HL-60 (cell line): ENCODE results near the gene PLEKHA5.

Experiments
- DNase-seq, 2 experiments: peaks; one replicate each; pipeline ENCODE4 v3.0.0-alpha.2; 2010 to 2020; ENCODE audit warnings: low read depth in 1 of 2, low spot score in 1 of 2
- H3K27ac ChIP-seq: fragments of 250-450 bp; sonication (Bioruptor Pico); replicated peaks from 2 replicates; pipeline ENCODE4 v1.5.1; 2020; ENCODE audit warnings: mild to moderate bottlenecking, moderate library complexity
- H3K27me3 ChIP-seq: fragments of 250-450 bp; sonication (Bioruptor Pico); 2 replicates; pipeline ENCODE4 v1.5.1; 2021; ENCODE audit warnings: mild to moderate bottlenecking, moderate library complexity; ENCODE audit not compliant: insufficient read depth, poor library complexity, severe bottlenecking
- H3K4me3 ChIP-seq: replicated peaks from 2 replicates; pipeline ENCODE4 v1.5.1; 2011; ENCODE audit warnings: mild to moderate bottlenecking, control low read depth, low read length; ENCODE audit not compliant: insufficient read depth
- GABPA ChIP-seq: IDR thresholded peaks from 2 replicates; pipeline ENCODE4 v1.6.1; 2012; ENCODE audit warnings: low read depth
- POLR2AphosphoS5 ChIP-seq: IDR thresholded peaks from 2 replicates; pipeline ENCODE4 v1.6.1; 2012; ENCODE audit warnings: low read depth
- SPI1 ChIP-seq: IDR thresholded peaks from 2 replicates; pipeline ENCODE4 v1.6.1; 2012; ENCODE audit warnings: low read depth, mild to moderate bottlenecking, borderline replicate concordance
- TF ChIP-seq, protein P1 (sequence below): IDR thresholded peaks from 2 replicates; pipeline ENCODE4 v1.6.1; 2012; ENCODE audit warnings: low read depth; ENCODE audit not compliant: insufficient replicate concordance
- TF ChIP-seq, protein P2 (sequence below): IDR thresholded peaks from one replicate; pipeline ENCODE4 v1.5.1; 2011; ENCODE audit warnings: low read length, control low read depth, inconsistent platforms; ENCODE audit not compliant: insufficient read depth

The PLEKHA5 gene

DNA sequence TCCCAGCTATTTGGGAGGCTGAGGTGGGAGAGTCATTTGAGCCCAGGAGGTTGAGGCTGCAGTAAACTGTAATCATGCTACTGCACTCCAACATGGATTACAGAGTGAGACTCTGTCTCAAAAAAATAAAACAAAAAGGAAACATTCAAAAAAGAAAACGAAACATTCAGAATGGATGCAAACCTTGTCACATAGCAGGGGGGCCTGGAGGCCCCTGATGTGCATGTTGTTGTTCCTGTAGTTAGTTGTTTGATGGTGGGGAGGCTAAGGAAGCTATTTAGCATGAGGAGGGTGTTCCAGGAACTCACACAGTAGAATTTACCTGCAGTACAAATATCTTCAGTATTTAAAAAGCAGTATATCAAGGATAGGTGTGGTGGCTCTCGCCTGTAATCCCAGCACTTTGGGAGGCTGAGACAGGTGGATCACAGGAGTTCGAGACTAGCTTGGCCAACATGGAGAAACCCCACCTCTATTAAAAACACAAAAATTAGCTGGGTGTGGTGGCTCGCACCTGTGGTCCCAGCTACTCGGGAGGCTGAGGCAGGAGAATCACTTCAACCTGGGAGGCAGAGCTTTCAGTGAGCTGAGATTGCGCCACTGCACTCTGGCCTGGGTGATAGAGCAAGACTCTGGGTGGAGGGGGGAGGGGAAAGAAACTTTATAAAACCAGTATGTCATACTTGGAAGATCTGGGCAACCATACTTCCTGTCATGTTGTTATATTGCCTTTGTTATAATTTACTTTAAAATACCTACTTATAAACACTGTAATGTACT, 292.2 kb downstream of the PLEKHA5 start:
- TF ChIP-seq, protein P1, sequence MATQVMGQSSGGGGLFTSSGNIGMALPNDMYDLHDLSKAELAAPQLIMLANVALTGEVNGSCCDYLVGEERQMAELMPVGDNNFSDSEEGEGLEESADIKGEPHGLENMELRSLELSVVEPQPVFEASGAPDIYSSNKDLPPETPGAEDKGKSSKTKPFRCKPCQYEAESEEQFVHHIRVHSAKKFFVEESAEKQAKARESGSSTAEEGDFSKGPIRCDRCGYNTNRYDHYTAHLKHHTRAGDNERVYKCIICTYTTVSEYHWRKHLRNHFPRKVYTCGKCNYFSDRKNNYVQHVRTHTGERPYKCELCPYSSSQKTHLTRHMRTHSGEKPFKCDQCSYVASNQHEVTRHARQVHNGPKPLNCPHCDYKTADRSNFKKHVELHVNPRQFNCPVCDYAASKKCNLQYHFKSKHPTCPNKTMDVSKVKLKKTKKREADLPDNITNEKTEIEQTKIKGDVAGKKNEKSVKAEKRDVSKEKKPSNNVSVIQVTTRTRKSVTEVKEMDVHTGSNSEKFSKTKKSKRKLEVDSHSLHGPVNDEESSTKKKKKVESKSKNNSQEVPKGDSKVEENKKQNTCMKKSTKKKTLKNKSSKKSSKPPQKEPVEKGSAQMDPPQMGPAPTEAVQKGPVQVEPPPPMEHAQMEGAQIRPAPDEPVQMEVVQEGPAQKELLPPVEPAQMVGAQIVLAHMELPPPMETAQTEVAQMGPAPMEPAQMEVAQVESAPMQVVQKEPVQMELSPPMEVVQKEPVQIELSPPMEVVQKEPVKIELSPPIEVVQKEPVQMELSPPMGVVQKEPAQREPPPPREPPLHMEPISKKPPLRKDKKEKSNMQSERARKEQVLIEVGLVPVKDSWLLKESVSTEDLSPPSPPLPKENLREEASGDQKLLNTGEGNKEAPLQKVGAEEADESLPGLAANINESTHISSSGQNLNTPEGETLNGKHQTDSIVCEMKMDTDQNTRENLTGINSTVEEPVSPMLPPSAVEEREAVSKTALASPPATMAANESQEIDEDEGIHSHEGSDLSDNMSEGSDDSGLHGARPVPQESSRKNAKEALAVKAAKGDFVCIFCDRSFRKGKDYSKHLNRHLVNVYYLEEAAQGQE: no peak
- no peak for TF ChIP-seq GABPA
- TF ChIP-seq, protein P2, sequence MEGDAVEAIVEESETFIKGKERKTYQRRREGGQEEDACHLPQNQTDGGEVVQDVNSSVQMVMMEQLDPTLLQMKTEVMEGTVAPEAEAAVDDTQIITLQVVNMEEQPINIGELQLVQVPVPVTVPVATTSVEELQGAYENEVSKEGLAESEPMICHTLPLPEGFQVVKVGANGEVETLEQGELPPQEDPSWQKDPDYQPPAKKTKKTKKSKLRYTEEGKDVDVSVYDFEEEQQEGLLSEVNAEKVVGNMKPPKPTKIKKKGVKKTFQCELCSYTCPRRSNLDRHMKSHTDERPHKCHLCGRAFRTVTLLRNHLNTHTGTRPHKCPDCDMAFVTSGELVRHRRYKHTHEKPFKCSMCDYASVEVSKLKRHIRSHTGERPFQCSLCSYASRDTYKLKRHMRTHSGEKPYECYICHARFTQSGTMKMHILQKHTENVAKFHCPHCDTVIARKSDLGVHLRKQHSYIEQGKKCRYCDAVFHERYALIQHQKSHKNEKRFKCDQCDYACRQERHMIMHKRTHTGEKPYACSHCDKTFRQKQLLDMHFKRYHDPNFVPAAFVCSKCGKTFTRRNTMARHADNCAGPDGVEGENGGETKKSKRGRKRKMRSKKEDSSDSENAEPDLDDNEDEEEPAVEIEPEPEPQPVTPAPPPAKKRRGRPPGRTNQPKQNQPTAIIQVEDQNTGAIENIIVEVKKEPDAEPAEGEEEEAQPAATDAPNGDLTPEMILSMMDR: no peak
- no peak for TF ChIP-seq POLR2AphosphoS5
- TF ChIP-seq SPI1: no peak

DNA sequence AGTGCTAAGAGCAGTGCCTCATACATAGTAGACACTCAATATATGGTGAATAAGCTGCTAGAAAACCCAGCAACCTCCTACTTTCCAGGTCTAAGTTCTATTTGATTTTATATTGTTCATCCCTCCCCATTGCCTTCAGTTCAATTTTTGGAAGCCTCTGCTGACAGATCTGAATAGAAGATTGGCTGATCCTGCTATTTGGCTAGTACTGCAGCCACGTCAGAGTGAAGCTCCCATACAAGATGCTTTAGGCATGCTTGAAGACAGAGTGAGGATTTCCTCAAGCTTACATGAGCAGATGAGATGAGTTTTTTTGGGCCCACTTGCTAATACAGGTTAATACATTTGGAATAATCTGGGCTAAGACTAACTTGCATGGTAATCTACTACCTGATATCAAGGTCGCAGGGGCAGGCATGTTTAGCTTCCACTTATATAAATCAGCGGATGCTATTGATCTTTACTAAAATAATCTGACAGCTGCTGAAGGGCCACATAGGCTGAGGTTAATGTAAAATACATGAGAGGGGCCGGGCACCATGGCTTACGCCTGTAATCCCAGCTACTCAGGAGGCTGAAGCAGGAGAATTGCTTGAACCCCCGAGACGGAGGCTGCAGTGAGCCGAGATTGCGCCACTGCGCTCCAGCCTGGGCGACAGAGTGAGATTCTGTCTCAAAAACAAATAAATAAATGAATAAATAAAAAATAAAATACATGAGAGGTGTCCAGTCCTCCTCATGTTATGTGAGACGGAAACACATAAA, 293.8 kb downstream of the PLEKHA5 start:
- Histone ChIP-seq H3K4me3 (no peak overlapping the region), H3K27ac (no peak overlapping the region), H3K27me3 (no peaks in the 10 kb centered on the region)
- TF ChIP-seq SPI1: no peak
- TF ChIP-seq, protein P1: no peak
- TF ChIP-seq POLR2AphosphoS5: no peak
- no peak for TF ChIP-seq GABPA
- TF ChIP-seq, protein P2: no peak
- DNase-seq: no peak

More for the DNA sequence above, 292.2 kb downstream of the PLEKHA5 start:
- peak in 1 of 2 experiments; percentile 24 for DNase-seq
- H3K4me3 ChIP-seq: no peak overlapping the region
- H3K27ac ChIP-seq: no peak overlapping the region
- no peaks in the 10 kb centered on the region for H3K27me3 ChIP-seq
